Erythroblast (primary cell): Measurements from ENCODE around the gene AXIN1.
"Not testable (repeated sequence)": the region's sequence is repeated elsewhere in the genome, so short reads cannot be mapped to it uniquely, and the experiment has no call there.

Experiments used
- DNase-seq, 2 experiments: peaks; one replicate each; lab custom pipeline; 2025; lab: John Stamatoyannopoulos, UW
- GATA1 ChIP-seq: IDR thresholded peaks from 2 replicates; pipeline ENCODE4 v1.6.1; 2011; ENCODE audit warnings: low read depth, mild to moderate bottlenecking, control low read depth, low read length, moderate library complexity
- POLR2A ChIP-seq: IDR thresholded peaks from 2 replicates; pipeline ENCODE4 v1.6.1; 2011; ENCODE audit warnings: mild to moderate bottlenecking, low read length

AXIN1 gene

DNA sequence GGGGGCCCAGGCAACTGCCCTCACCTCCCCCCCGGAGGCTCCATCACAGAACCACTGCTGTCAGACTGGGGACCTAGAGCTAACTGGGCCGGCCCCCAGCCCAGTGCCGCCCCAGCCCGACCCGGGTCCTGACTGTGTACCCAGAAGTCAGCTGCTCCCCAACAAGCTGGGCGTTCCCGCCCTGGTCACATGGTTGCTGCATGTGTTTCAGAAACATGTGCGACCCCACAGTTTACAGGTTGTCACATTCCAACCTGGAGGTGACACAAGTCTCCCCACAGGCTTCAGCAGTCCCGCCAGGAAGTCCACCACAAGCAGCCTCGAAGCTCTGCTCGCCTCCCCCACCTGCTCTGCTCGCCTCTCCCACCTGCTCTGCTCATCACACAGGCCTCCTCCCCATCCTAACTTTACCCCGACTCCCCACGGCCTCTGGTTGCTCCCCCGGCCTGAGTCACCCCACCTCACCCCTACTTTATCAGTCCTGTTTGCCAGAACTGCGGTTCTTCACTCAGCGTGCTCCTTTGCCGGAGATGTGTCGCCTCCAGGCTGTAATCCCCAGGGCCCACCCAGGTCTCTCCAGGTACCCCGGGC lies 16.8 kb upstream of the AXIN1 start:
- TF ChIP-seq GATA1 (no peak), POLR2A (no peak)
- DNase-seq, result peak in 1 of 2 experiments; percentile 38

DNA sequence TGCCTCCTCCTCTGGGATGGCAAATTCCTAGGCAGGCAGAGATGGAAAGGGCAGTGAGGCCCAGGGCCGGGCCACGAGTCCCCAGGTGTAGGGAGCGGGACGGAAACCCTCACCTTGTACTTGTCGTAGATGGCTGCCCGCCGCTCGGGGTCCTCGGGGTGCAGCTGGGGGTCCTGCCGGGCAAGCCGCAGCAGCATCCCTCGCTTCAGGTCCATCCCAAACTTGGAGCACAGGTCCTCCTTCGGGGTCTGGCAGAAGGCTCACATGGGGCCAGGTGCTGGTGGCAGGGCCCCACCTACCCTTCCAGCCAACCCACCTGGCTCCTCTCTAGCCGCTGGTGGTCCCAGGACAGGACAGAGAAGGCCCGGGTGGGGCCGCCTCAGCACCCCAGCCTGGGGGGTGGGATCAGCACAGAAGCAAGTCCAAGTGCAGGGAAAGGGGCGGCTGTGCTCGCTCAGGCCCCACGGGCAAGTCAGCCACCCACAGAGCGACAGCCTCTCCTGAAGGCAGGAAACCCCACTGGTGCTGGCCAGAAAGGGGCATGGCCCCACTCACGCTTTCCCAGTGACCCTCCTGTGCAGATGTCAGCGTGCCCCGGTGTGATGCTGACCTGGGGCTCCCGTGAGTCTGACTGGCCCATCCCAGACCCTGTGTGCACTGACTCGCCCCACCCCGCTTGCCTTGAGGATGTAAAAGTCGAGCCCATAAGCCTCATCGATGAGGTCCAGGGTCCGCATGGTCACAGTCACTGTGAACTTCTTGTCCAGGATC lies 16.1 kb upstream of the AXIN1 start:
- no peak for TF ChIP-seq POLR2A
- no peak for TF ChIP-seq GATA1
- DNase-seq, result no peak

DNA sequence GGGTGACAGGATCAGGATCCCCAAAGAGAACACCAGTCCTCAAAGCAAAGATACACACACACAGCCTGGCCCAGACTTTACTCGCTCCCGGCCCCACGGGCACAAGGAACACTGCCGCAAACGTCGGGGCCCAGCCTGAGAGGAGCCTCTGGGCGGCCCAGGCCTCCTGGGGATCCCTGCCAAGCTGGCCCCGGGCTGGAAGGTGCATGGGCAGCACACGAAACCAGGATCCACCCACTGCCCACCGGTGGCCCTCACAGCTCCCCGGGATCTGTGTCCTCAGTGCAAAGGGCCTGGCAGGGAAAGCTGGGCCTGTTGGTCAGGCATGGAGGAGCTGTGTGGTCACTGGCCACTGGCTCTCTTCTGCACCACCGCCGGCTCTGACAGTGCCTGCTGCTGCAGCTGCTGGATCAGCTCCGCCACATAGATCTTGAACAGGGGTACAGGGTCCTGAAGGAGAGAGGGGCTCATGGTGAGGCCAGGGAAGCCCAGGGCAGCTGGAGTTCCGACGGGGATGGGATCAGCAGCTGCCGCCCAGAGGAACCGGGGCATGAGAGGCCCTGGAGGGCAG lies 14.9 kb upstream of the AXIN1 start:
- DNase-seq, result no peak
- TF ChIP-seq POLR2A, result no peak
- TF ChIP-seq GATA1, result no peak

DNA sequence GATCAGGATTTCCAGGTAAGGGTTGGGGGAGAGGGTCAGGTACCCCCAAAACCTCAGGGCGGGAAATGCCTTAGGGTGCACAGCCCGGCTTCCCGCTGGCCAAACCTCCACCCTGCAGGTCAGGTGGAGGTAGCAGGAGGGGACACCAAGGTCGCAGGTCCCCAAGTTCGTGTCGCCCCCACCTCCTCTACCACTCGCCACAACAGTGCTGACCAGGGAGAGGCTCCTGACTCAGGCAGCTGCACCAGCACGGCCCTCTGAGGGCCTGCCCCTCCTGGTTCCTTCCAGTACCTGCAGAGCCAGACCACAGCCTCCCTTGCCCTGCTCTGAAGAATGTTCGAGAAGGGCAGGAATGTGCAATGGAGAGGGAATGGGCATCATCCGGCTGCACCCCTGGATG lies 14.0 kb upstream of the AXIN1 start:
- no peak for TF ChIP-seq POLR2A
- no peak for TF ChIP-seq GATA1
- no peak for DNase-seq

DNA sequence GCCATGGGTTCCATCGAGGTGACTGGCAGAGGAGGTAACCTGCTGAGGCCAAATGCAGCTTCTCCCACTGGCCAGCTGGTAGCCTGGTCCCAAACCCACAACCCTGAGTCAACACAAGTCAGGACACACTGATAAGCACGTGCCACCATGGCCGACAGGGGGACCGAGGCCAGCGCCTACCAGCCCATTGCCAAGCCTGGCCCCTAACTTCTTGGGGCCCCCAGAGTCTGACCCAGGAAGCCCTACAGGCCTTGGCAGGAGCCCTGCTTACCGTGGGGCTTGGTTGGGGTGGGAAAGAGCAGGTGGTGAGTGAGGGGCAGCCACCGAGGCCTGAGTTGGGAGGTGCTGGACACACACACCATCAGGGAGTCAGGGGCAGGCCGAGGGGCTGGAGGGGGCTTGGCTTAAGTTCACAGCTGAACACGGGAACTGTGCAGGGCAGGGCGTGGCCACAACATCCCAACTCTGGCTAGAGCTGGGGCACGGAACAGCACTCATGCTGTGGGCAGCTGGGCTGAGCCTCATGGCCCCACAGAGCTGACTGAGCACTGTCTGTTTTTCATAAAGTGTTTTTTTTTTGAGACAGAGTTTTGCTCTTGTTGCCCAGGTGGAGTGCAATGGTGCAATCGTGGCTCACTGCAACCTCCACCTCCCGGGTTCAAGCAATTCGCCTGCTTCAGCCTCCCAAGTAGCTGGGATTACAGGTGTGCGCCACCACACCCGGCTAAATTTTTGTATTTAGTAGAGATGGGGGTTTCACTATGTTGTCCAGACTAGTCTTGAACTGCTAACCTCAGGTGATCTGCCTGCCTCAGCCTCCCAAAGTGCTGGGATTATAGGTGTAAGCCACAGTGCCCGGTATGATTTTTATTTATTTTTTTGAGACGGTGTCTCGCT lies 12.3 kb upstream of the AXIN1 start:
- TF ChIP-seq POLR2A (no peak), GATA1 (no peak)
- peak in 1 of 2 experiments; percentile 64 for DNase-seq

DNA sequence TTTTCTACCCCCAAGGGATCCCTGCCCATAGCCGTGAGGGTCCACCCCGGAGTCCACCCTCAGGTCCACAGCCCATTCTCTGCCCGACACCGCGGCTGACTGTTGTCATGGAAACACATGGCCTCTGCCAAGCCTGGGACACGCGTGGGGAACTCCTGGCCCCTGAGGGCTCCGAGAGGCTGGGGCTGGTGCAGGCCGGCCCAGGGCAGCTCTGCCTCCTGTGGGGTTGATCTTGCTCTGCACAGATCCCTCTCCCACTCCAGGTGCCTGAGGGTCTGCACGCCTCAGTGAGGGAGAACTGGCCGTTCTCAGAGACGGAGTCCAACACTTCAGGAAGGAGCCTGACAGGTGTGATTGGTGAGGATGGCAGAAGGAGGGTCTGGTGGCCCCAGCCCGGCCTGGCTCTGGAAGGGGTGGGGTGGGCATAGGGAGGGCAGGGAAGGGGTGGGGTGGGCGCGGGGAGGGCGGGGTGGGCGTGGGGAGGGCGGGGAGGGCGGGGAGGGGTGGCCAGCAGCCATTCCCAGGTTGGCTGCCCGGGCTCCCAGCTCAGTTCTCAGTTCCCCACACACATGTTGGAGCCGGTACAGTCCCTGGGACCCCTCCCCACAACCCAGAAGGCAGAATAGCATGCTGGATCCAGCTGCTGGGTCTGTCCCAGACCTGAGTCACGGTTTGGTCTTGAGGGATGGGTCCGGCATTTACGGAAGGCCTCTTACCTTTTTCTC lies 11.4 kb upstream of the AXIN1 start:
- no peak for DNase-seq

DNA sequence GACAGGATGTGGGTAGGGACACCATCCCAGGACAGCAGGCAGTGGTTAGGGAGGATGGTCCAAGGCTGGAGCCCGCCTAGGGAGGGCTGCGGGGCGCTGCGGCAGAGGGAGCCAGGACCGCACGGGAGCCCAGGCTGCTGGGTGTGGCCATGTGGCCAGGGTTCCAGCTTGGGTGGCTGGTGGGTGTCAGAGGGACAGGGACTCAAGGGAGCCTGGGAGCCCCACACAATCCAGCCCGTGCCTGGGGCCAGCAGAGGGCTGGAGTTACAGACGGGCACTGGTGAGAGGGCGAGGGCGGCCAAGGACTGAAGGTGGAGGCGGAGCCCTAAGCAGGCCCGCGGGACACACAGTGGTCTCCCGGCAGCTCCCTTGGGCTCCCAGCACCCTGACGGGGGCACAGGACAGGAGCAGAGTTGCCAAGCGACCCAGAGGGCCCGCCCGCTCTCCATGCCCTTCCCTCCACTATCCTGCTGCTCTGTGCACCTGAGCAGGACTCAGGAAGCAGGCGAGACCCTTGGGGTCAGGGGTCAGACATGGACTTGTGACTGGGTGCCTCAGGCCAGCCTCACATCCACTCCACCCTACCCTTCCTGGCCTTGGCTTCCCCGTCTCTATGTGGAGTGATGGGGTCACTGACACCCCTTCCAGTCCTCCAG lies 10.7 kb upstream of the AXIN1 start:
- TF ChIP-seq GATA1, result no peak
- no peak for TF ChIP-seq POLR2A
- DNase-seq, result no peak

More for the DNA sequence above, 11.4 kb upstream of the AXIN1 start:
- TF ChIP-seq GATA1 (no peak), POLR2A (no peak)

DNA sequence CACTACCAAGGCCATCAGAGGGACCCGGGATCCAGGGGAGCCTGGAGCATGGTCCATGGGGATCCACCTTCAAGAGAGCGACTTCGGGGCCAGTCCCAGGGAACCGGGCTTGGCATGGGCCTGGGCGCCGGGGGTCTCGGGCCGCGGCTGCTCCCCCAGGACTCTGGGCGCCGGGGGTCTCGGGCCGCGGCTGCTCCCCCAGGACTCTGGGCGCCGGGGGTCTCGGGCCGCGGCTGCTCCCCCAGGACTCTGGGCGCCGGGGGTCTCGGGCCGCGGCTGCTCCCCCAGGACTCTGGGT lies 10.1 kb upstream of the AXIN1 start:
- DNase-seq, result not testable (repeated sequence)

DNA sequence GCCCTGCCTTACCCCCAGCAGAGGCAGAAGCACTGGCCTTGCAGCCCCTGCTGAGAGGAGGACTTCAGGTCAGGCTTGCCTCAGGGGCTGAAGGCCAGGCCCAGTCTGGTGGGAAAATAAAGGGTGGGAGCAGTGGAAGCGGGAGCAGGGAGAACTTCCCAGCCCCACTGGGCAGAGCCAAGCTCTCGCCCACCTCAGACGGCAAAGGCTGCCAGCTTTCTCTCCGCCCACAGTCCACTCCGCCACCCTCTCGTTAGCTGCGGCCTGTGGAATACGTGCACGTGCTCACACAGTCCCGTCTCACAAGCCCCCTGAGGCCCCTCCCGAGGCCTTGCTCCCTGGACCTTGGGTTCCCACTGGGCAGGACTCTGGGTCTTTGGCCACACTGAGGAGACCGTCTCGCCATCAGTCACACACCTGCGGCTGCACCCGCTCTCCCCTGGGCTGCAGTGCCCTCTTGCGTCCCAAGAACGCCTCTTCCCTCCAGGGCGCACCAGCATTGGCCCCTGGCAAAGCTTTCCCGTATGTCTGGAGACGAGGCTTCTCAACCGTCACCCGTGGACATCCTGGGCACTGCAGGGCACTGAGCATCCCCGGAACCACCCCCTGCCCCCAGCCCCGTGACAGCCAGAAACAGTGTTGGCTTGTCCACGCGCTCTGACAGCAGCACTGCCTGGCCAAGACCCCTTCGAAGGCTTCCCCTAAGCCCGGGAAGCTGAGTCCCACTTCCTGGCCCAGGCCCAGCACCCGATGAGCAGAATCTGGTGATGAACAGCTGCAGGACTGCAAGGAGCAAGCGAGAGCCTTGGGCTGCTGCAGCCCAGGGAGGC lies 9.6 kb upstream of the AXIN1 start:
- peak; percentile 79 to 86 for DNase-seq
- no peak for TF ChIP-seq GATA1

DNA sequence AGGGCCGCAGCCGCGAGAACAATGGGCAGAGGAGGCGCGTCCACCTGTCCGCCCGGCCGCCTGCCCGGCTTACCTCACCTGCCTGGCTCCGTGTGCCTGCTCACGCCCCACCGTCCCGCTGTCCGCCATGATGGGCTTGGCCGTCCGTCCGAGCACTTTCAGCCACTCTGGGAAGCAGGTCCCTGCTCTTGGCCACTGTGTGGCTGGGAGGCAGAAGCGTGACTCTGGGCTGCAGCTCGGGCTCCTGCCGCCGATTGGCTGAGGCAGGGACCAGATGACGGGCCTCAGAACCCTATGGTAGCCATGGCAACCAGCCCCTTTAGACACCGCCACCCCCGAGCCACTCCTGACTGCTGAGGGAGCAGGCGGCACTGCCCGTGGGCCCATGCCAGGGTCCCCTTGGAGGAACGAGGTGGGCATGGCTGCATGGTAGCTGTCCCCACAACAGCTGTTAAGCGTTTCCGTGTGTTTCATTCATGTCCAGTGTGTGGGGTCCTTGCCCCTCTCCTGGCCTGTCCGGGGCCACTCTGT lies 8.9 kb upstream of the AXIN1 start:
- TF ChIP-seq GATA1 (no peak), POLR2A (no peak)
- DNase-seq, result no peak

DNA sequence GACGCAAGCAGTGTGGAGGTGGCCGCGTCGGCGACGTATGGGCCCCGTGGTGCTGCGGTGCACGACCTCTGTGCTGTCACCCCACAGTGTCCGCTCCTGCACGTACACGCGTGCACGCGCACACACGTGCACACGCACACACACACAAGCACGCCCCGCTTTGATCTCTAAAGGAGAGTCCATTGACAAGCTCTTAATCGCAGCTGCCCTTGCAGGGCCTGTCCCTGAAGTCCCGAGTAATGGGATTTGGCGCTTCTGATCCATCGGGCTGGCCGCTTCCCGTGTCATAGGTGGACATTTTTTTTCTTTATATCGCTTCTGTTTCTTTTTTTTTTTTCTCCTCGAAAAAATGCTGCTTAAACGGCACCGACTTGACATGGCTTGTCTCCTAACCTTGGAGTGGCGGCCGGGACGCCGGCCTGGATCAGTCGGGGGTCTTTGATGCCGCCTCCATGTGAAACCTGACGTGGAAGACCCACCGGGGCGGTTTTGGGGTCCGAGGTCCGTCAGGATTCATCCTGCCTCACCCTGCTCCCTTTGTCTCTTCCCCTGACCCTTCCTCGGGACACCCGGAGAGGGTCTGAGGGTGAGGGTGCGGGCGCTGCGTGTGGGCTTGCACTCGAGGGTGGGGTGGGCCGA lies 8.3 kb upstream of the AXIN1 start:
- TF ChIP-seq GATA1 (no peak), POLR2A (no peak)
- DNase-seq, result no peak
